ENCODE results near the gene PHC1.

The PHC1 gene

GRCh38 chr12:8950221-8950527 lies 35.9 kb downstream of the PHC1 start:
- no peak for DNase-seq (ENCODE audit: low read depth)

GRCh38 chr12:8950702-8951478 lies 36.6 kb downstream of the PHC1 start:
- no peak for DNase-seq (ENCODE audit: low read depth)

GRCh38 chr12:8951744-8952143 lies 37.4 kb downstream of the PHC1 start:
- DNase-seq (ENCODE audit: low read depth): no peak

- DNase-seq (ENCODE audit: low read depth): no peak
Observed at GRCh38 chr12:8953773-8954402, 39.6 kb downstream of the PHC1 start.

GRCh38 chr12:8956073-8956472 lies 41.8 kb downstream of the PHC1 start:
- no peak for DNase-seq (ENCODE audit: low read depth)

GRCh38 chr12:8956772-8957171 lies 42.5 kb downstream of the PHC1 start:
- DNase-seq (ENCODE audit: low read depth): no peak

GRCh38 chr12:8957561-8957960 lies 43.3 kb downstream of the PHC1 start:
- no peak for DNase-seq (ENCODE audit: low read depth)

GRCh38 chr12:8958066-8958465 lies 43.8 kb downstream of the PHC1 start:
- no peak for DNase-seq (ENCODE audit: low read depth)

GRCh38 chr12:8960176-8960575 lies 45.9 kb downstream of the PHC1 start:
- DNase-seq (ENCODE audit: low read depth): no peak

GRCh38 chr12:8968761-8969160 lies 54.5 kb downstream of the PHC1 start:
- DNase-seq (ENCODE audit: low read depth): no peak

- no peak for DNase-seq (ENCODE audit: low read depth)
Observed at GRCh38 chr12:8969861-8970411, 55.6 kb downstream of the PHC1 start.

GRCh38 chr12:8970432-8970831 lies 56.1 kb downstream of the PHC1 start:
- no peak for DNase-seq (ENCODE audit: low read depth)

GRCh38 chr12:8980137-8980536 lies 65.8 kb downstream of the PHC1 start:
- DNase-seq (ENCODE audit: low read depth): no peak

- DNase-seq (ENCODE audit: low read depth): no peak
Observed at GRCh38 chr12:8985213-8985754, 71.0 kb downstream of the PHC1 start.

- DNase-seq (ENCODE audit: low read depth): no peak
Observed at GRCh38 chr12:8987163-8987562, 72.9 kb downstream of the PHC1 start.

GRCh38 chr12:8987685-8988084 lies 73.4 kb downstream of the PHC1 start:
- DNase-seq (ENCODE audit: low read depth): no peak

- DNase-seq (ENCODE audit: low read depth): no peak
Observed at GRCh38 chr12:8989413-8989812, 75.1 kb downstream of the PHC1 start, which contains the start of gene KLRG1. TSS of gene KLRG1 (plus strand) at chr12:8989546. CDS start at chr12:8989636, 90 bp downstream.
